SK-MEL-5 (cell line): ENCODE results near the gene GAPDH. TPM values are rescaled to one million over a fixed set of nuclear protein-coding genes. Genes with fewer than 3 reads are reported as not detected.
A peak's percentile ranks its signal among the peaks of the same experiment; 100 is the strongest.
"Not testable (repeated sequence)": the region's sequence is repeated elsewhere in the genome, so short reads cannot be mapped to it uniquely, and the experiment has no call there.

Source experiments
- DNase-seq: peaks from one replicate; pipeline ENCODE4 v3.0.0-alpha.2; 2016; ENCODE audit warnings: low read depth, low spot score
- in situ Hi-C: cut with HindIII; loops from 2 replicates; pipeline ENCODE4 v1.10.0; 2016; ENCODE audit warnings: low sequenced_read_pairs, high pct_unique_total_duplicates, low pct_unique_long_range_greater_than_20kb
- total RNA-seq: library from RNA; depleted of rRNA; stranded (reverse); fragments of >200 nt; shearing (Covaris generic); gene quantifications from 2 replicates; pipeline ENCODE4 v1.2.3, GENCODE V29; 2014

The GAPDH gene
- total RNA-seq, 1 experiment from 2014 or later, result 9,829 TPM

GRCh38 chr12:6526766-6527525 lies 7.4 kb upstream of the GAPDH start:
- no peak for DNase-seq
- in situ Hi-C loops, result no loop called here

GRCh38 chr12:6527711-6528110 lies 6.6 kb upstream of the GAPDH start:
- in situ Hi-C loops, result no loop called here
- no peak for DNase-seq

- in situ Hi-C loops, result no loop called here
- no peak for DNase-seq
Observed at GRCh38 chr12:6528539-6529235, 5.6 kb upstream of the GAPDH start.

- no peak for DNase-seq
- in situ Hi-C loops, result no loop called here
Observed at GRCh38 chr12:6529291-6529737, 5.0 kb upstream of the GAPDH start.

- DNase-seq, result no peak
- in situ Hi-C loops, result no loop called here
Observed at GRCh38 chr12:6530576-6531260, 3.6 kb upstream of the GAPDH start.

GRCh38 chr12:6532051-6532926 lies 2.0 kb upstream of the GAPDH start:
- in situ Hi-C loops, result no loop called here
- peak; percentile 83 for DNase-seq

GRCh38 chr12:6532927-6533652 lies 1.2 kb upstream of the GAPDH start:
- peak; percentile 97 for DNase-seq
- in situ Hi-C loops, result no loop called here

GRCh38 chr12:6533653-6533922 lies 729 bp upstream of the GAPDH start:
- in situ Hi-C loops, result no loop called here
- no peak for DNase-seq

GRCh38 chr12:6534695-6534944 lies 303 bp downstream of the GAPDH start:
- no peak for DNase-seq
- in situ Hi-C loops, result no loop called here

GRCh38 chr12:6534945-6535696 lies 804 bp downstream of the GAPDH start:
- peak; percentile 71 for DNase-seq
- in situ Hi-C loops, result no loop called here

GRCh38 chr12:6535697-6535946 lies 1.3 kb downstream of the GAPDH start:
- in situ Hi-C loops, result no loop called here
- no peak for DNase-seq

GRCh38 chr12:6535960-6536847 lies 1.9 kb downstream of the GAPDH start:
- in situ Hi-C loops, result no loop called here
- peak; percentile 20 for DNase-seq

- in situ Hi-C loops, result no loop called here
- DNase-seq, result peak; percentile 16
Observed at GRCh38 chr12:6536894-6537579, 2.7 kb downstream of the GAPDH start.

- DNase-seq, result peak; percentile 82
- in situ Hi-C loops, result not testable (repeated sequence)
Observed at GRCh38 chr12:6537580-6538419, 3.5 kb downstream of the GAPDH start.
